ENCODE measurements around the gene RAD9A.
A peak's percentile ranks its signal among the peaks of the same experiment; 100 is the strongest.

RAD9A gene

DNA sequence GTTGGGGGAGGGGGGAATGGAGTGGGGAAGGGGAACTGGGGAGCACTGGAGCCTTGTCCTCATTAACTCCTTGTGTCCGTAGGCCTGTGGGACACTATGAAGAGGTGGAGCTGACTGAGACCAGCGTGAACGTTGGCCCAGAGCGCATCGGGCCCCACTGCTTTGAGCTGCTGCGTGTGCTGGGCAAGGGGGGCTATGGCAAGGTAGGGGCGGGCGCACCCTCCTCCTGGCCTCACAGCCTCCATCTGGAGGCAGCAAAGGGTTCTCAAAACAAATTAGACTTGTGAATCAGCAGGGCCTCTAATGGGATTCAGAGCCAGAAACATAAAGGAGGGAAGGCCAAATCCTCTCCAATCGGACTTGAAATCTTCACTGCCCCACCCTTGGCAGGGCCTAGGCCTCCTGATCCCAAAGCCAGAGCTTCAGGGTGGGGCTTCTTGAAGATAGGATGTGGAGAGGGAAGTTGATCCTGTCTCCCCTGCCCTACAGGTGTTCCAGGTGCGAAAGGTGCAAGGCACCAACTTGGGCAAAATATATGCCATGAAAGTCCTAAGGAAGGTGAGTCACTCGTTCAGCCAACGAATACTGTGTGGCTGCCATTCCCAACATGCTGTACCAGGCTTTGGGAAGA is 37.4 kb downstream of the RAD9A start:
- DNase-seq, result no peak

DNA sequence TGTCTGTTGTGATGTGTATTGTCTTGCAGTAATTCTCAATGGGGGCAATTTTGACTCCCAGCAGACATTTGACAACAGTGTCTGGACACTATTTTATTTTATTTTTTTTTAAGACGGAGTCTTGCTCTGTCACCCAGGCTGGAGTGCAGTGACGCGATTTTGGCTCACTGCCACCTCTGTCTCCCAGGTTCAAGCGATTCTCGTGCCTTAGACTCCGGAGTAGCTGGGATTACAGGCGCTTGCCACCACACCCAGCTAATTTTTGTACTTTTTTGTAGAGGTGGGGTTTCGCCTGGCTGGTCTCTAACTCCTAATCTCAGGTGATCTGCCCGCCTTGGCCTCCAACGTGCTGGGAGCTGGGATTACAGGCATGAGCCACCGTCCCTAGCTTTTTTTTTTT is 37.9 kb downstream of the RAD9A start:
- no peak for DNase-seq

DNA sequence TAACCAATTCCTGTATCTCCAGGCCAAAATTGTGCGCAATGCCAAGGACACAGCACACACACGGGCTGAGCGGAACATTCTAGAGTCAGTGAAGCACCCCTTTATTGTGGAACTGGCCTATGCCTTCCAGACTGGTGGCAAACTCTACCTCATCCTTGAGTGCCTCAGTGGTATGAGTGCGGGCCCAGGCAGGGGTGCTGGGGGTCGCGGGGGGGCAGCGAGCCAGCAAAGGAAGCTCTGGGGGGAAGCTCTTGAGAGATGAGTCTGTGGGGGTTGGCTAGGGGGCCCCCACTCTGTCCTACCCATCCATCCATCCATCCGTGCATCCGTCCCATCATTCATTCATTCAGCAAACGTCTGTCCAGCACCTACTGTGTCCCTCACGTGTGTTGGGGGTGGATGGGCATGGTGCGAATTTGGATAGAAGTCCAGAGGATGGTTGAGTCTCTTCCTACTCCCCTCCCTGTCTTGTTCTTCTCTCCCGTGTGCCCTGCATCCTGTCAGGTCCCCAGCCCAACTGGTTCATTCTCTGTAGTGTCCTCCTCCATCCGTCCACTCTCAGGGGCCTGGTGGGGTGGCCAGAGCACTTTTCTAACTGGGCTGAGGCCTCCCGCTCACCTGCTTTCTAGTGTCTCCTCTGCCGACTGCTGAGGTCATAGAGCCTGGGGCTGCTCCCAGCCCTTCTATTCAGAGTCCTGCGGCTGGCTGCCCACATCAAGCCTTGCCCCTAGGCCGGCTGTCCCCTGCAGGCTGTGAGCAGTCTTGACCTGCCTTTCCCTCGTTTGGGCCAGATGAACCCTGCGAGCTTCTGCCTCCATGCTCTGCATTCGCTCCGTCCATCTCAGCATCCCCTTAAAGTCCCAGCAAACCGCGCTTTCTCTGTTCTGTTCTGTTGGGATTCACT is 39.8 kb downstream of the RAD9A start:
- no peak for DNase-seq

DNA sequence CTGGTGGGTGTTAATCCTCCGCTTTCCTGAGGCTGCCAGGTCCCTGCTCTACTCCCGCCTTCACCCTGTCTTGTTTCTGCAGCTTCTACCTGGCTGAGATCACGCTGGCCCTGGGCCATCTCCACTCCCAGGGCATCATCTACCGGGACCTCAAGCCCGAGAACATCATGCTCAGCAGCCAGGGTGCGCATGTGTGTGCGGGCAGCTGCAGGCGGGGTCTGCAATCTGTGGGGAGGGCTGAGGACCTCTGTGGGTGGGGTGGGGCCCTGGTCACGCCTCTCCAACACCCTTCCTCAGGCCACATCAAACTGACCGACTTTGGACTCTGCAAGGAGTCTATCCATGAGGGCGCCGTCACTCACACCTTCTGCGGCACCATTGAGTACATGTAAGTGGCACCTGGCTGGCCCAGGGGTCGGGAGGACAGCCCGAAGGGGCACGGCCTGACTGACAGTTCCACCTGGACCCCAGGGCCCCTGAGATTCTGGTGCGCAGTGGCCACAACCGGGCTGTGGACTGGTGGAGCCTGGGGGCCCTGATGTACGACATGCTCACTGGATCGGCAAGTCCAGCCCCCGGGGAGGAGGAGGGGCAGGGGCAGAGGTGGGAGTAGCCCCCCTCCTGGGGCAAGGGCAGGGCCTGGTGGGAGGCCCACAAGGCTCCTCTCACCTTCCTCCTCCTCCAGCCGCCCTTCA is 41.0 kb downstream of the RAD9A start:
- DNase-seq, result no peak

DNA sequence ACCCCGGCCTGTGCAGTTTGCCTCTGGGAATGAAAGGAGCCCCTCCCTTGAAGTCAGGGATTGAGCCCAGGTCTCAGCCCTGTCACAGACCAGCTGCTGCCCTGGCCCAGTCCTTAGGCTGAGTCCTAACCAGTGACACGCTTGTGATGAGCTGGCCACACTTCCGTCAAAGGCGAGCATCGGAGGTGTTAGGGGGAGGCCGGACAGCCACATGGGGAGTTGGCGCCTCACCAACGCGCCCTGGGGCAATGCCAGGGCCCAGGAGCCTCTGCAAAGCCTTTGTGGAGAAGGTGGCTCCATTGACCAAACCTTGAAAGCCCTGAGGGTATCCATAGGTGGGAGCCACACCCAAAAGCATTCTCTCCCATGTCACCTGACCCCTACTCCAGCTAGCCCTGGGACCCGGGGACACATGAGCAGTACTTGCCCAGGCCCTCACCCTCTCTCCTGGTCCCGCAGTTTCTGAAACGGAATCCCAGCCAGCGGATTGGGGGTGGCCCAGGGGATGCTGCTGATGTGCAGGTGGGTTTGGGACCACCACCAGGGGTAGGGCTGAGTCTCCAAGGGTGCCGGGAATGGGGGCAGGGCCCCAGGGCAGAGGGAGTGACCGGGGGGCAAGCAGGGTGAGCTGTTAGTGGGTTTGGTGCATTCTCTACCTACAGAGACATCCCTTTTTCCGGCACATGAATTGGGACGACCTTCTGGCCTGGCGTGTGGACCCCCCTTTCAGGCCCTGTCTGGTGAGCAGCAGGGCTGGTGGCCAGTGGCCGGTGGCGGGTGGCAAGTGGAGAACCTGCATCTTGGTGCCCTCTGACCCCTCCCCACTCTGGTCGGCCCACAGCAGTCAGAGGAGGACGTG is 42.0 kb downstream of the RAD9A start:
- DNase-seq, result no peak

DNA sequence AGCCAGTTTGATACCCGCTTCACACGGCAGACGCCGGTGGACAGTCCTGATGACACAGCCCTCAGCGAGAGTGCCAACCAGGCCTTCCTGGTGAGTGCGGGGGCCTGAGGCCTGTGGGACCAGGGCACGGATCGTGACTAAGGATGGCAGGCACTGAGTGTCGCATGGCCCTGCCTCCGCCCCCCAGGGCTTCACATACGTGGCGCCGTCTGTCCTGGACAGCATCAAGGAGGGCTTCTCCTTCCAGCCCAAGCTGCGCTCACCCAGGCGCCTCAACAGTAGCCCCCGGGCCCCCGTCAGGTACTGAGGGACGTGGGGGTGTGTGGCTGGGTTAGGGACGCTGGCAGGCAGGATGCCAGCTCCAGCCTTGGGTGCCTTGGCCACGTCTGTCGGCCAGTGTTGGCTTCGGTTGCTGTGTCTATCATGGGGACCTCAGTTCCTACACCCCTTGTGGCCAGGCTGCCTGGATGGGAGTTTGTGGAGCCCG is 42.7 kb downstream of the RAD9A start:
- DNase-seq, result no peak

DNA sequence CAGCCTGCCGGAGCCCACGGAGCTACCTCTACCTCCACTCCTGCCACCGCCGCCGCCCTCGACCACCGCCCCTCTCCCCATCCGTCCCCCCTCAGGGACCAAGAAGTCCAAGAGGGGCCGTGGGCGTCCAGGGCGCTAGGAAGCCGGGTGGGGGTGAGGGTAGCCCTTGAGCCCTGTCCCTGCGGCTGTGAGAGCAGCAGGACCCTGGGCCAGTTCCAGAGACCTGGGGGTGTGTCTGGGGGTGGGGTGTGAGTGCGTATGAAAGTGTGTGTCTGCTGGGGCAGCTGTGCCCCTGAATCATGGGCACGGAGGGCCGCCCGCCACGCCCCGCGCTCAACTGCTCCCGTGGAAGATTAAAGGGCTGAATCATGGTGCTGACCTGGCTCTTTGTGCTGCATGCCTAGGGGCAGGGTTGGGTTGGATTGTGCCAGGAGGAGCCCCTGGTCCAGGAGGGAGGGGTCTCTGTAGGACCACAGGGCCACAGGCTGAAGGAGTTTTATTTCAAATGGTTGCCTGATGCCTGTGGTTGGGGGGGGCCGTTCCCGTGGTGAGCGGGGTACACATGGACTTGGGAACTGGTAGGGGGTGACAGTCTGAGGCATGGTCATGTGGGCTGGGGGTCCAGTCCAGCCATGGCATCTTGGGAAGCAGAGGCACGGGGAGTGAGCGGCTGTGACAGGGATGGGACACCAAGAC is 43.4 kb downstream of the RAD9A start:
- DNase-seq, result no peak

DNA sequence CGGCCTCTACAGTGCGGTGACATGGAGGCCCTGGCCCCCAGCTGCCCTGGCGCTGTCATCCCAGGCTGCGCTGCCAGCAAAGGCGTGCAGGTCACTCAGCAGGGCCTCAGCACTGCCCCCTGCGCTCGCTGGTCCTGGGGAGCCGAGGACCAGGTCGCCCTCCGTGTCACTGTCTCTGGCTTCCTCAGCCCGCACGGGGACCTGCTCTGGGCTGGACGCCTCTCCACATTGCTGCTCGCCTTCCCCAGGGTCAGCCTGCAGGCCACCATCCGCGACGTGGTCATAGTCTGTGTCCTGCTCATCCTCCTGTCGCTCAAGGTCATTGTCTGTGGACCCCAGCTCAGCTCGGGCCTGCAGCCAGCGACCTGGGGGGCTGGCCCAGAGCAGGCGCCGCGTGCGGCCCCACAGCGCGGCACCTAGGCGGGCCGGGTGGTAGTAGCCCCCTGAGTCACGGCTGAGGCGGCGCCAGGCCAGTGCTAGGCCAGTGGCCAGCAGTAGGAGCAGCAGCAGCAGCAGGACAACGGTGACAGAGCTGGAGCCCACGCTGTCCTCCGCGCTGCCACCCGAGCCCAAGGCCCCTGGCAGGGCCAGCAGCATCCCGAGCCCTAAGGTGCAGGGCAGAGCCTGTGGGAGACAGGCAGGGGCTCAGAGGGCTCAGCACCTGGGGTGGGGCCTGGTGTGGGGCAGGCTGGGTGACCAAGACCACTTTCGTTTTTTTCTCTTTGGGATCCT is 44.1 kb downstream of the RAD9A start:
- DNase-seq, result no peak

DNA sequence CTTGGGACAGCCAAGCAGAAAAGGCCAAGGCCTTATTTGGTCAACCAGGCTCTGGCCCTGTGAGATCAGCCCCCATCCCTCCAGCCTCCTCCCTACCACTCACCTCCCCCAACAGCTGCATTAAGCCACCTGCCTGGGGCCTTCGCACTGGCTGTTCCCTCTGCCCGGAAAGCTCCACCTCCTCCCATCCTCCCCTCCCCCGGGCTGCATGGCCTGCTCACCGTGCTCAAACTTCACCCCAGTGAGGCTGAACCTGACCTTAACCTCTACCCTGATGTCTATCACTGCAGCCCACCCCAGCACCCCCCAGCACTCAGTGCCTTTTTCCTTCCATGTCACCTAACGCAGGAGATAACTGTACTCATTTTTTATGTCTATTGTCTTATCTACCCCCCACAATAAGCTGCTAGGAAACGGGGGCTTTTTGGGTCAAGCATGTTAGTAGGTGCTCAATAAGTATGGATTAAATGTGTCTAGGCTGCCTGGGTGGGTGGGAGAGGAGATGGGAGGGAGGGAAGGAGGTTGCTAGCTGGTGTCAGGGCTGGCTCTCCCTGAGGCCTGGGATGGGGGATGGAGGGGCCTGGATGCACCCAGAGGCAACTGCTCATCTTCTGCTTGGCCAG is 44.8 kb downstream of the RAD9A start:
- DNase-seq, result peak; percentile 58 to 65

DNA sequence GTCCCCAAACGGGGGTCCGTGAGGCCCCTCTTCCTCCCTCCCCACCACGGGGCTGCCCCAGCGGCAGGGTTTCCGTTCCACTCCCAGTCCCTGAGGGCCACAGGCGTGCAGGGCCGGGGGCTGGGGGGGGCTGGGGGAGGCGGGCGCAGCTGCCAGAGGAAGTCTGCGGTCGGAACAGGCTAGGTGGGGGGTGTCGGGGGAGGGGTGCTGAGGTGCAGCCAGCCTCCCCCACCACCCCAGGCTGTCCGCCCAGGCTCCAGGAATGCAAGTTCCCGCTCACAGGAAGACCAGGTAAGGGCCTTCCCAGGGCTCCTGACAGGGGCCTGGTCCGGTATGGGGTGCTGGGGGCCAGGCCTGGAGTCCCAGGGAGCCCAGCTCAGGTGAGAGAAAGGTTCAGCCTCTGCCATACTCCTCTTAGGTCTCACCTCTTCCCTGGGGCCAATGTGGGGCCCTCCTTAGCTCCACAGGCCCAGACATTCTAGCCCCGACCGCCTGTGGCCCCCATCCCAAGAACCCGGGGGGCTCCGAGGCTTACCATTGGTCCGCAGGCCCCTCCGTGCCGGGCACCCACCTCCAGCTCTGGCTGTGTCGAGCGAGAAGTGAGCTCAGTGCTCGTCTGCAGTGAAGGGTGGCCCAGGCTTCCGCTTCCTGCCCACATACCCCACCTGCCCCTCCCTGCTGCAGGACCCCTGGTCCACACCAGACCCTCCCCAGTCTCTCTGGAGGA is 45.5 kb downstream of the RAD9A start, which contains the start of gene PTPRCAP:
Gene PTPRCAP, minus strand, starts transcription at position 601 of the 727 bp plus-strand sequence. Its CDS starts 63 bp downstream, at position 538.
- DNase-seq, result peak; percentile 73 to 78

DNA sequence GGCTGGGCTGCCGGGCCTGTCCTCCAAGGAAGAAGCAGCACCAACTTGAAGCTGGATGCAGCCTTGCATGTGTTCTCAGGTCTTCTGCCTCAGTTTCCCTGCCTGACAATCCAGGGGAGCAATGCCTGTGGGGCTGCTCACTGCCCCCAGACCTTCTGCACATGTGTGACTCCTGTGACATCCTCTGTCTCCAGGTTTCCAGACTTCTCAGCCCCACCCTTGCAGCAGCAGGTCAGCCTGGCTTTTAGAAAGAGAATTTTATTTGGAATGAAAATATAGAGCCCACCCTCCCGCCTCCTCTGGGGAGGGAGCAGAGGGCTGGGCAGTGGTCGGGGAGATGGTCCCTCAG is 46.0 kb downstream of the RAD9A start:
- no peak for DNase-seq

DNA sequence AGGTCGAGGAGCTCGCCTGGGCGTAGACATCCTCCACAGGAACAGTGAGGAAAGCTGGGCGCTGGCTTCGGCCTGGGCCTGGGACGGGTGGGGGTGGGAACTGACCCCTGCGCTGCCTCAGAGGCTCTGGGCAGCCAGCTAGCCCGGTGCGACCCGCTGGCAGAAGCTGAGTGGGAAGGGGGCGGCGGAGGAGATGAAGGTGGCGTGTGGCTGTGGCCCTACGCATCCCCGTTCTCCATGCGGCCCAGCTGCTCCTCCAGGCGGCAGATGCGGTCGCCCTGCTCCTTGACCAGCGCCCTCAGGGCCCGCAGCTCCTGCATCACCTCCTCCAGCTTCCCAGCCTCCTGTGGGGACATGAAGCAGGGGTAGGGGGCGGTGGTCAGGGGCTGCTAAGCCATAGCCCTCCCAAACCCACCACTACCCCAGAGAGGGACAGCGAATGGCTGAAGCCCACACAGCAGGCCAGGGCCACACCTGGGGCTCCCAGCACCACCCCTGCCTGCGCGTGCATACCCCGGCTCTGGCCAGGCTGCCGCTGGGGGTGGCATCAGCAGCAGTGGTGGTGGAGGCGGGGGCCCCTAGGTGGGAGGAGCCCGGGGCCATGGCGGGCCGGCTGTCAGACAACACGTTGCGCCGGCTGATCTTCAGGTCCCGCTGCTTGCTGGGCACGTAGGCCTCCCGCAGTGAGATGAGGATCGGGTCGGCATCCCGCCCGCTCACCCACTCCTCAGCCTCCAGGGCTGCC is 46.5 kb downstream of the RAD9A start:
- peak; percentile 66 to 76 for DNase-seq

DNA sequence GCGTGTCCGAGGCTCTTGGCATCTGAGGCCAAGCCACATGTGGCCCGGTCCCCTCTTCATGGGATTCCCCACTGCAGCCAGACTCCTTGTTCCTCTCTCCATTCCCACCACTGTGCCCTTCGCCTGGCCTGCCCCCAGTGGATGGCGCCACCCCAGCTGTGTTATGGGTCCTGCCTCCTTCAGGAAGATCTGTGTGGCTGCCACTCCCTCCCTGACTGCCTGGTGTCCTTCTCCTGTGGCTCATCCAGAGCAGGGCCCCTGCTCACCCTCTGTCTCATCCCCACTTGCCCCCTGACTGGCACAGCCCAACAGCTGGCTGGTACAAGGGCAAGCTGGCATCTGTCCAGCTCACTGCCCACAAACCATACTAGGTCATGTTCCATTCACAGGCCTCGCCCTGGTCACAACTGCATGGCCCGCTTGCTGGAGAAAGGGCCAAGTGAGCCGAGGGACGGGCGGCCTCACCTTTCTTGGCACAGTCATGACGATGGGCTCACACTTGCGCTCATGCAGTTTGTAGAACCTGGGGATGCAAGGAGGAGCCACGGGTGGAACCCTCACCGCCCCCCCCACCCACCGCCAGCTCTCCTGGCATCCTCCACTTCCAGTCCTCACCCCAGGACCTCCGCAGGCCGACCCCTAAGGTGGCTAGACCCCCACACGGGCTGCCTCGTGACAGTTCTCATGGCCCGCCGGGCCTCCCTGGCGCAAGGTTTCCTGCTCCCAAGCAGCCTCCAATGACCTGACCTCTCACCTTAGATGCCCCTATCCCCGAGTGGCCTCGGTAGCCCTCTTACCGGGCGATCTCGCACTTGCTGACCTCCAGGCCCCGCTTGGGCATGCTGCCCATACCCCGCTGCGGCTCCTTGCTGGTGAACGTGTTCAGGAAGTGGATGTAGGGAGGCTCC is 47.8 kb downstream of the RAD9A start:
- DNase-seq, result no peak

DNA sequence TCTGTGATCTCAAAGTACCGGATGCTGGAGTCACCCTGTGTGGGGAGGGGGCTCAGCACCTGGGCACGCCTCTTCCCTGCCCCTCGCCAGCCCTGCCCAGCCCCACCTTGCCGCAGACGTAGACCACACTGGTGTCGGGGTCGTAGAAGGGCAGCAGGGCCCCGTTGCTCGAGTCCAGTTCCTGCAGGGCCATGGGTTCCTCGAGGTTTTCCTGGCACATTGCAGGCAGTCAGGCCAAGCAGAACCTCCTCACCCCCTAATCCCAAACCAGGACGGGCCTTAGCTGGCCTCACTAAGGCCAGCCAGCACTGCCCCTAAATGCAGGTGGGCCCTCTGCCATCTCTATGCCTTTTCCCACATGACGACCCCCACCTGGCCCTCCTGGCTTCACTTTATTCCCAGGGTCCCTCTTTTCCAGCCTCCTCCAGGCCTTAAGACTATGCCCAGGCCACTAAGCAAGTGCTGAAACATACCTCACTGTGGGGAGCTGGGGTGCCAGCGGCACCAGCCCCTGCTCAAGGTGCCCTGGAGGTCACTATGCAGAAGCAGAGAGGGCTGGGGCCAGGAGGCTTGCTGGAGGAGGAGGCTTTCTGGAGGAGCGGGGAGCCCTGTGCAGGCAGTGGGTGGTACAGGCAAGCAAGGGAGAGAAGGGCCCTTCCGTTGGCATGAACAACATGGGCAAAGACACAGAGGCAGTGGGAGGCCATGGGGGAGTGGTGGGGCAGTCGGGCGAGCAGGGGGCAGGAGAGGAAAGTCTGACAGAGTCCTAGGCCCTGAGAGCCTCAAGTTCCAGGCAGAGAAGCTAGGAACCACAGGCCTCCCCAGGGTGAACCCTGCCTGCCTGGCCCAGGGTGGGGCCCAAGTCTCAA is 48.7 kb downstream of the RAD9A start:
- no peak for DNase-seq

DNA sequence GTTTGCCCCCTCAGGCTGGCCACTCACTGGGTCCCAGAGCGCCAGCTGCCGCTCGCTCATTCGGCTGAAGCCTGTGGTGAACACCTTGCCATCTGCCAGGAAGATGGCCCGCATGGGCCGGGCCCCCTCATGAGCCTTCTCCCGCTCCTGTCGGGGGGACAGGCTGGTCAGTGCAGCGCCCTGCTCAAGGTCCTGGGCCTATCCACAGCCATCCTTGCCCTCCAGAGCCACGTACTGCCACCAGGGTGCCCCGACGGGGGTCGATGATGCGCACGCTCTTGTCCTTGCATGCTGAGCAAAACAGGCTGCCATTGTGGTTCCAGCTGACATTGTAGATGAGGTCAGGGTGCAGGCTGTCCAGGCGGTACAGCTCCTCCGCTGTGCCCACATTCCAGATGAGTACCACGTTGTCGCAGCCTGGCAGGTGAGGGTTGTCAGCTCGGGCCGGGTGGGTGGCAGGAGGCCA is 49.3 kb downstream of the RAD9A start:
- no peak for DNase-seq

DNA sequence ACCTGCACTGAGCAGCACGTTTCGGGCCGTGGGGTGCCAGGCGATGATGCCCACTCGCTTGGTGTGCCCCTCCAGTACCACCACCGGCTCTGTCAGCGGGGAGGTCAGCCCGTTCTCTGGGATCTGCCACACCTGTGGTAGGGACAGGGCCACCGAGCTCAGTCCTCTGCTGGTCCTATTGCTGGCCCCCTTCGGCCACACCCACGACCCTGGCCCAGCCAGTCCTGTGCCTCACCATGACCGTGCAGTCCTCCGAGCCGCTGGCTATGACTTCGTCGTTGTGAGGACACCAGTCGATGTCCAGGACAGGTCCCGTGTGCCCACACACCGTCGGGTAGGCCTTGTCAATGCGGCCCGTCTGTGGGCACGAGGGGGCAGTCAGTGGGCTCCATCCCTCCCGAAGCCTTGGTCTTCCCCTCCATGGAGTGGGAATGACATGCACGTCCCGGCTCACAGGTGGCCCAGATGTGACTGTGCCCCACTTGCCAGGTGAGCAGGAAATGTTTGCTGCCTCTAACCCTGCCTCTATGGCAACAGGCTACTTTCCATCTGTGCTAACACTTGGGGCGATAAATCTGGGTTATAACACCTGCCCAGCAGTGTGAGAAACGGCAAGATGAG is 50.1 kb downstream of the RAD9A start:
- peak; percentile 29 to 49 for DNase-seq
